WERI-Rb-1 (cell line): ENCODE measurements around the gene ROCK2.
A peak's percentile ranks its signal among the peaks of the same experiment; 100 is the strongest.

ENCODE experiments used
- DNase-seq: peaks from one replicate; pipeline ENCODE4 v3.0.0-alpha.2; 2020
- H3K27ac ChIP-seq: fragments of 250-450 bp; sonication (Bioruptor Pico); 2 replicates; pipeline ENCODE4 v1.5.1; 2020; ENCODE audit warnings: mild to moderate bottlenecking, moderate library complexity
- H3K27me3 ChIP-seq: fragments of 250-450 bp; sonication (Bioruptor Pico); 2 replicates; pipeline ENCODE4 v1.5.1; 2021; ENCODE audit warnings: mild to moderate bottlenecking, low read depth, moderate library complexity; ENCODE audit not compliant: insufficient read depth, severe bottlenecking
- H3K36me3 ChIP-seq: fragments of 250-450 bp; sonication (Bioruptor Pico); 2 replicates; pipeline ENCODE4 v1.5.1; 2020; ENCODE audit warnings: mild to moderate bottlenecking, moderate library complexity
- H3K4me3 ChIP-seq: 2 replicates; pipeline ENCODE4 v1.5.1; 2011; ENCODE audit warnings: low read depth, mild to moderate bottlenecking, control low read depth, low read length
- H3K9me3 ChIP-seq: fragments of 250-450 bp; sonication (Bioruptor Pico); 2 replicates; pipeline ENCODE4 v1.5.1; 2021; ENCODE audit warnings: mild to moderate bottlenecking, moderate library complexity; ENCODE audit not compliant: severe bottlenecking
- TF ChIP-seq, protein P1 (sequence below): IDR thresholded peaks from 2 replicates; pipeline ENCODE4 v1.5.1; 2011; ENCODE audit warnings: low read depth, mild to moderate bottlenecking, control low read depth, inconsistent platforms, low read length

The ROCK2 gene

DNA sequence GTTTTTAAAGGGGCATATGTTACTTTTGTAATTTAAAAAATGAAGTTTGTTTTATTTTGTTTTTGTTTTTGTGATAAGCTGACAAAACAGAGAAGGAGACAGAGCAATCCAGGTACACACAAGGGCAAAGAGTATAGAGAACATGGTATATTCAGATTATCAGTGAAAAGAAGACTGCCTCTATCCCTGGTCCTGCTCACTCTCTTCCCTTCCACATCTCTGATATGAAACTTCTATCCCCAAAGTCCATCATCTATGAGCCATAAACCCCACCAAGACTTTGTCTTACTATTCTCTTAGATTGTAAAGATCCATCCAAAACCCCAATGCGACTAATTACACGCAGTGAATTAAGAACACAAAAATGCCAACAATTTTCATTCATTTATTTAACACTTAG lies 16.6 kb downstream of the ROCK2 start:
- TF ChIP-seq, protein P1, sequence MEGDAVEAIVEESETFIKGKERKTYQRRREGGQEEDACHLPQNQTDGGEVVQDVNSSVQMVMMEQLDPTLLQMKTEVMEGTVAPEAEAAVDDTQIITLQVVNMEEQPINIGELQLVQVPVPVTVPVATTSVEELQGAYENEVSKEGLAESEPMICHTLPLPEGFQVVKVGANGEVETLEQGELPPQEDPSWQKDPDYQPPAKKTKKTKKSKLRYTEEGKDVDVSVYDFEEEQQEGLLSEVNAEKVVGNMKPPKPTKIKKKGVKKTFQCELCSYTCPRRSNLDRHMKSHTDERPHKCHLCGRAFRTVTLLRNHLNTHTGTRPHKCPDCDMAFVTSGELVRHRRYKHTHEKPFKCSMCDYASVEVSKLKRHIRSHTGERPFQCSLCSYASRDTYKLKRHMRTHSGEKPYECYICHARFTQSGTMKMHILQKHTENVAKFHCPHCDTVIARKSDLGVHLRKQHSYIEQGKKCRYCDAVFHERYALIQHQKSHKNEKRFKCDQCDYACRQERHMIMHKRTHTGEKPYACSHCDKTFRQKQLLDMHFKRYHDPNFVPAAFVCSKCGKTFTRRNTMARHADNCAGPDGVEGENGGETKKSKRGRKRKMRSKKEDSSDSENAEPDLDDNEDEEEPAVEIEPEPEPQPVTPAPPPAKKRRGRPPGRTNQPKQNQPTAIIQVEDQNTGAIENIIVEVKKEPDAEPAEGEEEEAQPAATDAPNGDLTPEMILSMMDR = no peak
- H3K27ac ChIP-seq = no peak overlapping the region
- H3K4me3 ChIP-seq = no peak overlapping the region
- no peak for DNase-seq
- no peaks in the 10 kb centered on the region for H3K36me3 ChIP-seq
- no peaks in the 10 kb centered on the region for H3K27me3 ChIP-seq
- H3K9me3 ChIP-seq = no peaks in the 10 kb centered on the region

DNA sequence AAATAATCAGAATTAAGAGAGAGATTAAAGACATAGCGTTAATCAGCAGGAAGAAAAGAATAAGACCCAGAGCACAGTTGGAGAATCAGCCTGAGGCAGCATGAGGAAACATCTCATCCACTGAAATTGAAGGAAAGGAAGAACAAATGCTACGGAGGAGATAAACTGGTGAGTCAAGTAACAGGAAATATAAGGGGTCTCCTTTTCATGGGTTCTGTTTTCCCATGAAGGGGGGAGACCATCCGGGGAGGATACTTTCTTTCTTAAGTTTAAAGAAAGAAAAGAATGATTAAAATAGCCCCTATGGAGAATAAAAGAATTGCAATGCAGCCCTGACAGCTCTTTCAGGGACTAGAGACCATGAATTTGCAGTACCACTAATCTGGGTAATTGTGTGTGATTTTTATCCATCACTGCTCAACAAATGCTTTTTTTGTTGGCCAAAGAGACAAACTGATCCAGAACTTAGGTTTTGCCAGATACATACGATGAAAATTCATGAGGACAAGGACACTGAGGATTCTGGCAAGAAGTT lies 17.7 kb downstream of the ROCK2 start:
- no peaks in the 10 kb centered on the region for H3K9me3 ChIP-seq
- H3K27ac ChIP-seq = no peak overlapping the region
- H3K27me3 ChIP-seq = no peaks in the 10 kb centered on the region
- H3K36me3 ChIP-seq = no peaks in the 10 kb centered on the region
- H3K4me3 ChIP-seq = no peak overlapping the region
- TF ChIP-seq, protein P1 = no peak
- no peak for DNase-seq

DNA sequence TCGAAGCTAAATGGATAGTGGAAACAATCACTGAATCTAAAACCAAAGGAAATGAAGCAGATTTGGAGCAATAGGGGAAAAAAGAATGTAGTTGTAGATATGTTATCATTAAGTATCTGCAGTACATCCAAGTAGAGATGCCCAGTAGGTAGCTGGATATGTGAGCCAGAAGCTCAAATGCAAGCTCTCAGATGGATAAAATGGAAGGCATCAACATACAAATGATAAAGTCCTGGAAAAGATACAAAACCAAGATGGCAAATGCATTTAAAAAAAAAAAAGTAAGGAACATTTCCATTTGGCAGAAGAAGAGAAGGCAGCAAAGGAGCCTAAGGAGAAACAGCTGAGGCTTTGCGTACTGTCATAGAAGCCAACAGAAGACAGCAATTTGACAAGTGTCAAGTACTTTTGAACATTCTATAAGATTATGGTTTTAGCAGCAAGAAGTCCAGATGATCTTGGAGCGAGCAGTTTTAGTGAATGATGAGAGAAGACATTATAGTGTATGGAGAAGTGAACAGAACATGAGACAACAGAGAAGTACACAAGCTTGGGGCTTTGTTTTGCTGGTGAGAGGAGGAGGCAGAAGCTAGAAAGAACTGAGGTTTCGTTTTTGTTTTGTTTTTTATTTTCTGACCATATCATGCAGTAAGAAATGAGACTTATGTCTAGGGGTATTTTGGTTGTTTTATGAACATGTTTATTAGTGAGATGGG lies 18.3 kb downstream of the ROCK2 start:
- no peaks in the 10 kb centered on the region for H3K27me3 ChIP-seq
- no peaks in the 10 kb centered on the region for H3K36me3 ChIP-seq
- no peak overlapping the region for H3K4me3 ChIP-seq
- TF ChIP-seq, protein P1 = no peak
- no peak overlapping the region for H3K27ac ChIP-seq
- DNase-seq = no peak
- no peaks in the 10 kb centered on the region for H3K9me3 ChIP-seq

DNA sequence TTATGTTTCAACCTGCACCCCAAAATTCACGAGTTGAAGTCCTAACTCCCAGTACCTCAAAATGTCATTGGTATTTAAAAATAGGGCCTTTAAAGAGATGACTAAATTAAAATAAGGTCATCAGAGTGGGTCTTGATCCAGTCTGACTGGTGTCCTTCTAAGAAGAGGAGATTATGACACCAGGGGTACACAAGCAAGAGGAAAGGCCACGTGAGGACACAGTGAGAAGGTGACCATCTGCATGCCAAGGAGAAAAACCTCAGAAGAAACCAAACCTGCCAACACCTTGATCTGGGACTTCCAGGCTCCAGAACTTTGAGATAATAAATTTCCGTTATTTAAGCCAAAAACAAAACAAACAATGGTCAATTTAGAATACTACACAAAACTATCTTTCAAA lies 22.6 kb downstream of the ROCK2 start:
- no peaks in the 10 kb centered on the region for H3K27me3 ChIP-seq
- no peaks in the 10 kb centered on the region for H3K9me3 ChIP-seq
- H3K27ac ChIP-seq = no peak overlapping the region
- H3K36me3 ChIP-seq = no peaks in the 10 kb centered on the region
- no peak for DNase-seq
- TF ChIP-seq, protein P1 = no peak
- H3K4me3 ChIP-seq = no peak overlapping the region

DNA sequence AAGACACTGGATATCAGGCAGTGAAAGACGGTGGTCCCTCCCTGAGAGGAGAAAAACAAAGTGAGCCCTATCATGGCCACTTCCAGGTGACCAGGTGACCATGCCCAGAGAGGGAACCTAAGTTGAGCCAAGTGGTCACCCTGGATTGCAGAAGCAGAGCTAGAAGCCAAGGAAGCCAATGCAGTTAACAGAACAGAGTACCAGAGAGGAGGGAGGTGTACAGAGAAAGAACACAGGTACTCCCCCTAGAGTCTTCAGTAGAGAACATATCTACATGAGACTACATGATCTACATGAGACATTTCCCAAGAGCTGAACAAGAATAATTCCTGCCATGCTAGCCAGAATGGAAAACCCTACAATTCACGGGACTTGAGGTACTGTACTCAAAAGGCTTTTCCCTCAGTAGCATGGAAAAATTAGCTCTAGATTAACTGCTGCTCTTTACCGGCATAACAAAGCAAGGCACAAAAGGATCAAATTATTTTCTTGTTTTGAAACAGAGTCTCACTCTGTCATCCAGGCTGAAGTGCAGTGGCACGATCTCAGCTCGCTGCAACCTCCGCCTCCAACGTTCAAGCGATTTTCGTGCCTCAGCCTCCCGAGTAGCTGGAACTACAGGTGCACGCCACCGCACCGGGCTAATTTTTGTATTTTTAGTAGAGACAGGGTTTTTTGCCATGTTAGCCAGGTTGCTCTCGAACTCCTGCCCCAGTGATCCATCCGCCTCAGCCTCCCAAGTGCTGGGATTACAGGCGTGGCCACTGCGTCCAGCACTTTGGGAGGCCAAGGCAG lies 23.5 kb downstream of the ROCK2 start:
- no peaks in the 10 kb centered on the region for H3K27me3 ChIP-seq
- DNase-seq = no peak
- H3K4me3 ChIP-seq = no peak overlapping the region
- H3K36me3 ChIP-seq = no peaks in the 10 kb centered on the region
- TF ChIP-seq, protein P1 = peak; percentile 53
- no peak overlapping the region for H3K27ac ChIP-seq
- no peaks in the 10 kb centered on the region for H3K9me3 ChIP-seq
